ENCODE data around the gene SRGAP3.
"Not testable (repeated sequence)": the region's sequence is repeated elsewhere in the genome, so short reads cannot be mapped to it uniquely, and the experiment has no call there.

SRGAP3 gene

GRCh38 chr3:9108876-9109567 is 140.4 kb downstream of the SRGAP3 start:
- DNase-seq: no peak

GRCh38 chr3:9107738-9108137 is 141.7 kb downstream of the SRGAP3 start:
- no peak for DNase-seq

- no peak for DNase-seq
Measured at GRCh38 chr3:9105421-9105820, 144.0 kb downstream of the SRGAP3 start.

- DNase-seq: no peak
Measured at GRCh38 chr3:9104121-9104520, 145.3 kb downstream of the SRGAP3 start.

- no peak for DNase-seq
Measured at GRCh38 chr3:9102240-9102981, 147.0 kb downstream of the SRGAP3 start.

- no peak for DNase-seq
Measured at GRCh38 chr3:9101286-9101685, 148.2 kb downstream of the SRGAP3 start.

- DNase-seq: no peak
Measured at GRCh38 chr3:9100513-9100894, 148.9 kb downstream of the SRGAP3 start.

- no peak for DNase-seq
Measured at GRCh38 chr3:9099702-9100512, 149.5 kb downstream of the SRGAP3 start.

- no peak for DNase-seq
Measured at GRCh38 chr3:9098716-9099675, 150.4 kb downstream of the SRGAP3 start.

GRCh38 chr3:9097495-9097894 is 152.0 kb downstream of the SRGAP3 start:
- no peak for DNase-seq

- DNase-seq: no peak
Measured at GRCh38 chr3:9091486-9092235, 157.8 kb downstream of the SRGAP3 start.

GRCh38 chr3:9088441-9089353 is 160.7 kb downstream of the SRGAP3 start:
- DNase-seq: no peak

GRCh38 chr3:9087831-9088413 is 161.5 kb downstream of the SRGAP3 start:
- DNase-seq: no peak

- DNase-seq: not testable (repeated sequence)
Measured at GRCh38 chr3:9085428-9085827, 164.0 kb downstream of the SRGAP3 start.

GRCh38 chr3:9081184-9081818 is 168.1 kb downstream of the SRGAP3 start:
- no peak for DNase-seq

GRCh38 chr3:9080163-9080562 is 169.3 kb downstream of the SRGAP3 start:
- no peak for DNase-seq

- DNase-seq: no peak
Measured at GRCh38 chr3:9079676-9080075, 169.8 kb downstream of the SRGAP3 start.

GRCh38 chr3:9078561-9079240 is 170.7 kb downstream of the SRGAP3 start:
- no peak for DNase-seq

- DNase-seq: no peak
Measured at GRCh38 chr3:9077029-9077428, 172.4 kb downstream of the SRGAP3 start.

Data from cortex of kidney (tissue), 1 donor.